GM19240 (cell line): ENCODE measurements around the gene TRHDE.
"Not testable (repeated sequence)": the region's sequence is repeated elsewhere in the genome, so short reads cannot be mapped to it uniquely, and the experiment has no call there.

ENCODE experiments used
- DNase-seq: peaks from one replicate; pipeline ENCODE4 v3.0.0; 2011; ENCODE audit warnings: low spot score; ENCODE audit not compliant: insufficient read length

The TRHDE gene

DNA sequence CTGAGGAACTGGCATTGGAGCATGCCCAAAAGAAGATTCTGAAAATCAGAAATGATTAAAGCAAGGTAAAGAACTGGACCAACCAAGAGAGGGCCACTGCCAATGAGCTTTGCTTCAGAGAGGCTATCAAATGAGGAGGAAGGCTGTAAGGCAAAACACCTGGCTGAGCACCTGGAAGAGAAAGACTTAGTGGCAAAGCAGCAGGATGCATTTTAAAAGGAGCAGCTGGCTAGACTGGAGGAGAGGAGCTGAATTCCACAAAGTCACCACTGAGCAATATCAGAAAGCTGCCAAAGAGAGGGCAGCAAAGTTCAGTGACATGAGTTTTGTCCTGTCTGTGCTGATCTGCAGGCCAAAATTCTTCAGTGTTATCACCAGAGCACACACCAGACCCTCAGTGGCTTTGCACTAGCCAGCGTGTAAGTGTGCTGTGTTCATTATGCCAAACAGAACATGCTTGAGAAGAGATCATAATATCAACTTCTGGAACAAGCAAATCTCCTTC is 338.7 kb downstream of the TRHDE start:
- DNase-seq: no peak

DNA sequence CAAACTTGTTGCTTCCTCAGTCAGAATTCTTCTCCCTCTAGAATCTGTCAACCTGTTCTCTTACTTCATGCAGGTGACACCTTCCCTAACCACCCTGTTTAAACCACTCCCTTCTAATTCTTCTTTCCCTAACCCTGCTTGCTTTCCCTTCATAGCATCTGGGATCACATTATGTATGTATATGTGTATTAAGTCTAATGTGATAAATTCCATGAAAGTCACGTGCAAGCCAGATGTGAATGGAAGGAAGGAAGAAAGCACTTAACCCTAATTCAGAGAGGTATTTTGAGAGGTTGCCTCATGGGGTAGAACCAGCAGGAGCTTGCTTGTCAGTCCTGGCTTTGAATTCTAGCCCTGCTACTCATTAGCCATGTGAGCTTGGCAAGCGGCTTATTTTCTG is 340.0 kb downstream of the TRHDE start:
- DNase-seq: no peak

DNA sequence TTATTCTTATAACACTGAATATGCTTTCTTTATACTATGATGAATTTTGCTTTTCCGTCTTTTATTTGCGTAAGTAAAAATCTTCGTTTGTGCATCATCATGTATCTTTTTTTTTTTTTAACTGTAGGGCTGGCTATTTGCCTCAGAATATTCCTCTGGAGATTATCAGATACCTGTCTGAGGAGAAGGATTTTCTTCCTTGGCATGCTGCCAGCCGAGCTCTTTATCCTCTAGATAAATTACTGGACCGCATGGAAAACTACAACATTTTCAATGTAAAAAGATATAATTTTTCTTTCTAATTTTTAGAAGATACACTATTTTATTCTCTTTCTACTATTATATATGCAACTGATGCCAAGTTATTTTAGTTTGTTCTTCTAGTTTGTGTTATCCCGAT is 346.6 kb downstream of the TRHDE start:
- no peak for DNase-seq

DNA sequence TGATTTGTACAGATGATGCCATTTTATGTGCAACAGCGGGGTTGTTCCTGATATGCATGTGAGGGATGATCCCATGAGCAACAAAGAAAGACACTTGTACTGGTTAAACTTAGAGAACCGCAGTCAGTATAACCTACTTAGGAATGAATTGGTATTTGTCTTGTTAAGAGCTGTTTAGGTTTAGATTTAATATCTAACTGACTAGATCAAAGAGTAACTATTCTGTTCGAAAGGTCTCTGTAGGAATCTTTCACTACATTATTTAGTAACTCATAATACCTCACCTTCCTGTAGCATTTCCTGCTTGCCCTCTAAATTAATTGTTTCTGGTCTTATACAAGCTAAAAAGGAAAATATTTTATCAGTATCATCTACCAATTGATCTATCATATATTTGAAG is 350.4 kb downstream of the TRHDE start:
- DNase-seq: no peak

DNA sequence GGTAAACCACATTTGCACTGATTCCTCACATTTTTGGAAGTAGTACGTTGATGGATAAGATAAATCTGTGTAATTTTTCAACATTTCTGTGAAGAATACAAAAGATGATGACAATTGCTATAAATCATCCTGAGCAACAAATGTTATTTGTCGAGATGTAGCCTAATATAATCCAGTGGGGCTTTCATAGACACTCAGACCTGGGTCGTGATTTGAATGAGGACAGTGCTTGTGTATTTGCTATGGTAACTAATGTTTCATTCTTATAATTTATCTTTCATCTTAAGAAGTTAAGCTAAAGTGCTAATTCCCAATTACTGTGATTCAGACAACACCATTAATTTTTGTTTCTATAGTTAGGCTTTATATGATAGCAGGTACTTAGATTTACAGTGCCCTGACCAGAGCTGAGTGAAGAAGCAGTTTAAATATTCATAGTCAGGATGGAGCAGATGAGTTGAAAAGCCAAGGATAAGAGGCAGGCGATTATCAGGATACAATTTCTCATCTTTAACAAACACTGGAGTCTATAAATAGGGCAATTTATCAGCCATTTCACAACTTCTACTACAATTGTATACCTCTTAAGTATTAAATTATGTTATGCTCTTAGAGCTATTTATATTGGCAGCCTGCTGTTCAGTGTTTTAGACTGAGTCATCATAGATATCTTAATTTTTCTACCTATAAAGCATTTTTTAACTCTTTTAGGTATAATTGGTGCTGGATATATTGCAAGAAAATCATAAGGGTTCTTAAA is 359.9 kb downstream of the TRHDE start:
- no peak for DNase-seq

DNA sequence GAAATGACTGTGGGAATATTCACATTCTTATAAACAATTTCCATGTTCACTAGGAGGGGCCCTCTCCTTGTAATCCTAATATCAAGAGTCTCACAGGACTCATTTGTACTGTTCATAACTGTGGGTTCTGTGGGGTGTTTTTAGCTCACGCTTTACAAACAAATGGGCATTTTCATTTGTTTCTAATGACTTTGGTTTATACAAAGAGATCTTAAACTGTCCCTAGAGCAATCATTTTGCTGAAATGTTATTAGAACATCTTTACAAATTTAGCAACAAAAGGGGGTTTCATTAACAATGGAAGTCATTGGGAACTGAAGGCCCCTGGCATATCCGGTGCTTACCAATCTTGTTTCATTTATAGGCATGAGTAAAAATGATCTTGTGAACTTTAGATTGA is 370.5 kb downstream of the TRHDE start:
- DNase-seq: no peak

DNA sequence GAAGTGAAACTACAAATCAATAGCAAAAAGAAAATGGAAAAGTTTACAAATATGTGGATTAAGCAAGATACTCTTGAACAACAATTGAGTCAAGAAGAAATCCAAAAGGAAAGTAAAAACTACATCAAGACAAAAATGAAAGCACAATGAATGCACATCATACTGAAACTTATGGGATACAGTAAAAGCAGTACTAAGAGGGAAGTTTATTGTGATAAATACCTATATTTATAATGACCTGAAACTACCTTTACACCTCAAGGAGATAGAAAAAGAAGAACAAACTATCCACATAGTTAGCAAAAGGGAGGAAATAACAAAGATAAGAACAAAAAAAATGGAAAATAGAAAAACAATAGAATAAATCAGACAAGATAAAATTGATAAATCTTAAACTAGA is 375.0 kb downstream of the TRHDE start:
- DNase-seq: no peak

DNA sequence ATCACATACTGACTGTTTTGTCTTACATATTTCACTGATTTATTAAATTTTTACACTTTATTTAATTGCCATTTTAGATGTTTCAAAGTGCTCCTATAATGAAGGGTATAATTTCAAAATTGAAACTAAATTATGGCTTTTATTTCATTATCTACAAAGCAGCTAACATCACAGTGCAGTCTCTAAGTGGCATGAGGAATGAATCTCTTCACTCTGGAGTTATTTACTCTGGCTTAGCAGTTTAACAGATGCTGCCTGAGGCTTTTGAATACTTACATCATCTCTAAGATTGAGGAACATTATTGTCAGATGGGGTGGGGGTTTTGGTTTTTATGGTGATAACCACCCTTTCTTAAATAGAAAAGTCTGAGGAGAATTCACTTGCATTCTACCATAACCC is 386.4 kb downstream of the TRHDE start:
- no peak for DNase-seq

DNA sequence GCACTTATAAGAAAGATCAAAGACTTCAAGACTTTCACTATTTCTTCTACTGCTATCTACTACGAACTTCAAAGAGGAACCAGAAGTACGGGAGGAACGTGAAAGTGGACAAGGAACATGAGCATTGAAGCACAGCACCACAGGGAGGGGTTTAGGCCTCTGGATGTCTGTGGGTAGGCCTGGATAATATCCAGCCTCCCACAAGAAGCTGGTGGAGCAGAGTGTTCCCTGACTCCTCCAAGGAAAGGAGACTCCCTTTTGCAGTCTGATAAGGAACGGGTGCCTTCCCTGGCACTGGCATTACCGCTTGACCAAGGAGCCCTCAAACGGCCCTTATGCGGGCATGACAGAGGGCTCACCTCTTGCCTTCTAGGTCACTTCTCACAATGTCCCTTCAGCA is 388.0 kb downstream of the TRHDE start:
- not testable (repeated sequence) for DNase-seq

DNA sequence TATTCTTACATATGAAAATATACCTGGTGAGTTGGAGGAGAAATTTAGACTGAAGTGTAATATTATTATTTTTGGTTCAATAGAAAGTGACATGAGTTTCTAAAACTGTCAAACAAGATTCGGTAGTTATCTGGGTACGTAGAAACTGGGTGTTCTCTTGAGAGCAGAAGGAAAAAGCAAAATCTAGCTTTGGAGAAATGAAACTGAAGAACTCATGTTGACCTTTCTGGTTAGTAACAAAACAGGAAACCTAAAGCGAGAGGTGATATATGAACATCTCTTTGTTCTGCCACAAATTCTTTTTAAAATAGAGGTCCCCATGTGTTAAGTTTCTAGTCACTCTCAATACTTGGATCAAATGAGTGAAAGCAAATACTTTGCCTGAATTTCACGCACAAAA is 401.7 kb downstream of the TRHDE start:
- no peak for DNase-seq

DNA sequence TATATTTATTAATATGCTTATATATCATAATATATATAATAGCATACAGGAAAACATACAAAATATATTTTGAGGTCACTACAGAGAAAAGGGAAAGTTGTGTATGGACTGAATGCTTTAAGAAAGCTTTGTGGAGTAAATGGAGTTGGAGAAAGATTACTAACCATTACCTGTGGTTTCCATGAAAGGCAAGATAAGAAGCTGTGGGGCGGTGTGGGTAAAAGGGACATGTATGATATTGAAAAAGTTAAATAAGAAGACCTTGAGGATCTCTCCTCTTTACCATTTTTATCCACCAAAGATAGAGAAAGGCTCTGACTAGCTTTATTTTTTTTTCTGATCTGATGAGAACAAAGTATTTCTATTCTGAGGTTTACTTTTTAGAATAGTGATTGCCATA is 404.4 kb downstream of the TRHDE start:
- no peak for DNase-seq

DNA sequence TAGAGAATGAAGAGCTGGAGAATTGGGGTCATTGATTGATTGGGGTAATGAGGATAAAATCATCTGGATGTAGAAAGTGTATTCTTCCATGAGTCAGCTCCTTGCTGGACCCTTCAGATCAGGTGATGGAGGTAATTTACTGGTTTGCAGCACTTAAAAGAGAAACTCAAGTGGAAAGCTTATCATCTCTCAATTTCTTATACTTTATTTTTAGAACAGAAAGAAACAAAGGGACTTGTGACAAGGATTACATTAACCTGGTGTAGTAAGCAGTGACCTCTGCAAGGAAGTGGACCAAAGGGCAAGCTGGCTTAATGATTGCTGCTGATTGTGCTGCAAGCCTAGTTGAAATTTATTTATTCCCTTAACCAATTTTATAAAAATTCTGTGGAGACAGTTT is 405.0 kb downstream of the TRHDE start:
- no peak for DNase-seq

DNA sequence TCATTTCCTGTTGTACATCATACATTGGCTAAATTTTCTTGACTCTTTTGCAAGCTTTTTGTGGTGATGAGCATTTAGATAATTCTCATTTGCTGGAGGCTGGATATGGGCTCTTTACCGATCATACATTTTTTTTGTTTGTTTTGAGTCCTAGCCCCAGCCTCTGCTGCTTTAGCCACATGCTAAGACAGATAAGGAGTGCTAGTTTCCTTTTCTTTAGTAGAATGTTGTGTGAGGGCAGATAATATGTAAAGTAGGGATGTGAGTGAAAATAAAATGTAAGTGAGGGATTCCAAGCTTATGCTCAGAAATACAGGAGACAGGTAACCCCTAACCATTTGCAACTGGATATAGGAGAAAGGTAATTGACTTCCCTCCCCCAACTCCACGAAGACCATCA is 405.7 kb downstream of the TRHDE start:
- DNase-seq: no peak

DNA sequence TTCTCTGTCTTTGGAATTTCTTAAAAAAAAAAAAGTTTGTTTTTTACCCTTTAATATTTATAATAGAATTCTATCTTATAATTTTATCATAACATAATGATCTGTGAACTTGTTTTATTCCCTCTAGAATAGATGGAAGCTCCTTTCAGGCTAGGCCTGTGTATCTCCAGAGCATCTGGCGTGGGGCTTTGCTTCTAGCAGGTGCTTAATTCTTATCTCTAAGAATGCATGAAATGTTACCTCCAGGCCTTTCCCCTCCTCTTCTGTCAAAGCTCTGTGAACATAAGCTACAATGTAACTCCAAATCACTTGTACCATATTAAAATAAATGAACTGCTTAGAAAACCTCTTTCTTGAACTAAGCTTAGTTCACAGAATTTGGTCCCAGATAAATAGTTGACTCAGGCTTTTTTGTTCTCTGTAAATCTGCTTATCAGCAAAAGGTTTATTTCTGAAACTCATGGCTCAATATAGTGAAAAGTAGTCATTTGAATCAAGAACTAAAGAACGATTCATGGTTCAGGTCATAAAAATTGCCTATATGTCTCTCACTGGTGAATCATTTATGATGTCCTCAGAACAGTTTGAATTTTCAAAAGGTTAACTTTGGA is 407.1 kb downstream of the TRHDE start:
- no peak for DNase-seq

DNA sequence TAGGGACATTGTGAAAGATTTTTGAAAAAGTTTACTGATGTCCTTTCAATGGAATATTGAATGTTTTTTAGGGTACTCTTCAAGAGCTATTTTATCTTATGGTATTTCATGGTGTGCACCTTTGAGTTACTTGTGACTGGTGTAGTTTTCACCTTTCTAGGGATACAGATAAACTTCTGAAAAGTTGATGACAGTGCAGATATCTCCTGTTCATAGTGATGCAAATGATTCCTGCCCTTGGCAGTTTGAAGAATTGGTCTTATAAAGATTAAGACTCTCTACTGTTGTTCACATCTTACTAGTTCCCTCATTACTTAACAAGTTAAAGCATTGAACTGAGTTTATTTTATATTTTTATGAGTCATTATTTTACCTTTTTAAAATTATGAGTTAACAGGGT is 408.9 kb downstream of the TRHDE start:
- DNase-seq: no peak

DNA sequence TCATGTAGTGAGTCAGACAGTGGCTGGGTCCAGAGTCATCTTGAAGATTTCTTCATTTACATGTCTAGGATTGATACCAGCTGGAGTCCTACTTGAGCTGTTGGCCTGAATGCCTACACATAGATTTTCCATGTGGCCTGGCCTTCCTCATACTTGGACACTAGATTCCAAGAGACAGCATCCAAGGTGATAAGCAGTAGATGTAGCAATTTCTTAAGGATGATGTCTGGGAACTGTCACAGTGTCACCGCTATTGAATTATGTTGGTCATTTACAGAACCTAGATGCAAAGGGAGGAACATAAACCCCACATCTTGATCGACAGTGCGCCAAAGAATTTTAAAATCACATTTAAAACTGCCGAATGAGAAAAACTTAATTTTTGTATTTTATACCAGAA is 412.3 kb downstream of the TRHDE start:
- no peak for DNase-seq

DNA sequence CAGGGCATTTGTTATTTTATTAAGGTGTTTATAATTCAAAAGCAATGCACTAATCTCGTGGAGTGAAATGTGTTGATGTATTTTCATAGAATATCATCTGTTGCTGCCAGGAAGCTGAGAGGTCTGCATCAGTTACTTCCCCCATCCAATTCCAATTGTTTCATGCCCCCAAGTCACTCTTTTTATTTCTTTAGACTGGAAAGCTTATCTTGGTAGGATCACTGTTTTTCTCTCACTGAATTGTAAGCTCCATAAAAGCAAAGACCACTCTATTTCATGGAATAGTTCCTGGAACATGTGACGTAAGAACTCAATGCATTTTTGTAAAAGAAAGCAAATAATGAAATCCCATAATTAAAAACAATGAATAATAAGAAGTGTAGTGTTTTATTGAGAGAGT is 420.2 kb downstream of the TRHDE start:
- no peak for DNase-seq

DNA sequence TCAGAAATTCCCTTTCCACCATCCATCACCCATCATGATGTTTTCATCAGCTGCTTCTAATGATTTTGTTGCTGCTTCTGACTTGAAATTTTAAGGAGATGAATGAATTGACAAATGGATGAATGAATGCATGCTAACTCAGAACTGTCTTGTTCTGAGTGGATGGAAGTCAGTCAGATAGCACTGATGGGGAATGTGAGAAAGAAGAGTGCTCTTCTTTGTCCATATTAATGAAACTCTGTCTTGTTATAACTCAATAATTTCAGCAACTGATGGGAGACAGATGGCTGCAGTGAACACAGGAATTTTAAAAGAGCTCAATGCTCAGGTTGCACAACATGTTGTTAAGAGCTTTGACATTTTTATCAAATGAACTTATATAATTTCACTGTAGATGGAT is 422.0 kb downstream of the TRHDE start:
- no peak for DNase-seq

DNA sequence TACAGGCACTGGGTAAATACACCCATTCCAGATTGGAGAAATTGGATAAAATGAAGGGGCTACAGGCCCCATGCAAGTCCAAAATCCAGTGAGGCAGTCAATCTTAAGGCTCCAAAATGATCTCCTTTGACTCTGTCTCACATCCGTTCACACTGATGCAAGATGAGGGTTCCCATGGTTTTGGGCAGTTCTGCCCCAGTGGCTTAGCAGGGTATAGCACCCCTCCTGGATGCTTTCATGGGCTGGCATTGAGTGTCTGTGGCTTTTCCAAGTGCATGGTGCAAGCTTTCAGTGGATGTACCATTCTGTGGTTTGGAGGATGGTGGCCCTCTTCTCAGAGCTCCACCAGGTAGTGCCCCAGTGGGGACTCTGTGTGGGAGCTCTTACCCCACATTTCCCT is 427.2 kb downstream of the TRHDE start:
- DNase-seq: no peak

DNA sequence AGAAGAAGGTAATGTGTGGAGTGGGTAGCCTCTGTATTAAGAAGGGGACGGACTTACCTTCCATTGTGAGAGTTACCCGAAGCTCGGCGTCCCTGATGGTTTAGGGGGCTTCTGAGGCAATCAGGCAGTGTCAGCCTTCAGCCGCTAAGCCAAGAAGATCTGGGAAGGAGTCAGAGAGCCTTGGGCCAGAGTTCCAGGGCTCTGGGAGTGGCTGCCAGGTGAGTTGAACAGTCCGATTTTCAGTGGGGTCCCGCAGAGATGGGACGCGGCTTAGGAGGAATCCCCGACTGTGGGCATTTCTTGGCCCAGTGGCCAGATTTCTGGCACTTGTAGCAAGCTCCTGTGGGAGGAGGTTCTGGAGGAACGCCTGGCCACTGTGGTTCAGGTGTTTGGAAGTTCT is 439.9 kb downstream of the TRHDE start:
- not testable (repeated sequence) for DNase-seq

DNA sequence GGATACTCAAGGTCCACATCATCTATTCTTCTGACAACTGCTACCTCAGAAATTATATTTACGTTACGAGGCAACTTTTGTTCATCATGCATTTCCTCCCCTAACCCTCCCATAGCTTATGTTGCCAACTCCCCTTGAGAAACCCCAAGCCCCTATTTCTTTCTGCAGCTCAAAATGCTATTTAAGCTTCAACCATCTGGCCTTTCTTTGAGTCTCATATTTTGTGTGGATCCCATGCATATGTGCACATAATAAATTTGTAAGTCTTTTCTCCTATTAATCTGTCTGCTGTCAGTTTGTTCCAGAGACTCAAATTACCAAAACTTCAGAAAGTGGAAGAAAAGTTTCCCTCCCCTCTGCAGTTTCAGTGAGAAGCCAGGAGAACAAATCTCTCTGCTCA is 444.1 kb downstream of the TRHDE start:
- no peak for DNase-seq

DNA sequence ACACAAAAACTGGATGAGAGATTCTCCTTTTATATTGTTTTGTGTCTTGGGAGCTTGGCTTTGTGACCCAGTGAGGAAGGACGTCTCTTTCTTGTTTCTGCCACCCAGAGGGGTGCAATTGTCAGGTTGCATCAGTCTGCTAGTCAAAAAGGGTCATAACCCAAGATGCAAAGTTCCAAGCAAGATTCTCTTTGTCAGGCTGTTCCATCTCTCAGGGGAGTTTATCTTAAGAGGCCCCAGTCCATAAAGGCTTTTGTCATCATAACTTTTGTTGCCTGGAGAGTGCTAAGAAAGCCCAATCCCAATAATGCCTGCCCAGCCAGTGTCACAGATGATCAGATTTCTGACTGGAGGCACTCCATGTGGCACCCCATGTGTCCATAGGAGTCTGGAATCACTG is 444.9 kb downstream of the TRHDE start:
- no peak for DNase-seq
